ENCODE results near the gene NCKAP5.

NCKAP5 gene

DNA sequence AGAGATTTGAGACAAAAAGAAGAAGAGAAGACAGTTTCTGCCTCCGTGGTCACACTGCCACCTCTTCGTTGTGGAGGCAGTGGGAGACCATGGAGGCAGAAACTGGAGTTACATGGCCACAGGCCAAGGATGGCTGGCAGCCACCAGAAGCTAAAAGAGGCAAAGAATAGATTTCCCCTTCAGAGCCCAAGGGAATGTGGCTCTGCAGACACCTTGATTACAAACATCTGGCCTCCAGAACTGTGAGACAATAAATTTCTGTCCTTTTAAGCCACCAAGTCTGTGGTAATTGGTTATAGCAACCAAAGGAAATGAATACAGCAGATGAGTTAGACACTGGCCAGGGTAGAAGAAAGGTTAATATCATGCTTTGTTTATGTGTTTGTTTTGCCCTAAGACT is 477.9 kb downstream of the NCKAP5 start:
- no peak for TF ChIP-seq CTCF (IDR thresholded peaks at IDR 0.05; ENCODE audit: control insufficient read depth, extremely low read depth, insufficient read depth)
- DNase-seq (ENCODE audit: low read depth), result no peak
- no peak overlapping the region for H3K4me3 ChIP-seq (ENCODE audit: low read depth, low read length)

GRCh38 chr2:133086176-133086575 is 482.1 kb downstream of the NCKAP5 start:
- H3K4me3 ChIP-seq (ENCODE audit: low read depth, low read length), result no peak overlapping the region
- no peak for DNase-seq (ENCODE audit: low read depth)
- TF ChIP-seq CTCF (IDR thresholded peaks at IDR 0.05; ENCODE audit: control insufficient read depth, extremely low read depth, insufficient read depth), result no peak

- no peak overlapping the region for H3K4me3 ChIP-seq (ENCODE audit: low read depth, low read length)
- DNase-seq (ENCODE audit: low read depth), result no peak
- no peak for TF ChIP-seq CTCF (IDR thresholded peaks at IDR 0.05; ENCODE audit: control insufficient read depth, extremely low read depth, insufficient read depth)
Measured at GRCh38 chr2:133085646-133086045, 482.6 kb downstream of the NCKAP5 start.

- no peak for DNase-seq (ENCODE audit: low read depth)
- no peak for TF ChIP-seq CTCF (IDR thresholded peaks at IDR 0.05; ENCODE audit: control insufficient read depth, extremely low read depth, insufficient read depth)
- no peak overlapping the region for H3K4me3 ChIP-seq (ENCODE audit: low read depth, low read length)
Measured at GRCh38 chr2:133082034-133082433, 486.2 kb downstream of the NCKAP5 start.

- TF ChIP-seq CTCF (IDR thresholded peaks at IDR 0.05; ENCODE audit: control insufficient read depth, extremely low read depth, insufficient read depth), result no peak
- H3K4me3 ChIP-seq (ENCODE audit: low read depth, low read length), result no peak overlapping the region
- DNase-seq (ENCODE audit: low read depth), result no peak
Measured at GRCh38 chr2:133080822-133081221, 487.4 kb downstream of the NCKAP5 start.

DNA sequence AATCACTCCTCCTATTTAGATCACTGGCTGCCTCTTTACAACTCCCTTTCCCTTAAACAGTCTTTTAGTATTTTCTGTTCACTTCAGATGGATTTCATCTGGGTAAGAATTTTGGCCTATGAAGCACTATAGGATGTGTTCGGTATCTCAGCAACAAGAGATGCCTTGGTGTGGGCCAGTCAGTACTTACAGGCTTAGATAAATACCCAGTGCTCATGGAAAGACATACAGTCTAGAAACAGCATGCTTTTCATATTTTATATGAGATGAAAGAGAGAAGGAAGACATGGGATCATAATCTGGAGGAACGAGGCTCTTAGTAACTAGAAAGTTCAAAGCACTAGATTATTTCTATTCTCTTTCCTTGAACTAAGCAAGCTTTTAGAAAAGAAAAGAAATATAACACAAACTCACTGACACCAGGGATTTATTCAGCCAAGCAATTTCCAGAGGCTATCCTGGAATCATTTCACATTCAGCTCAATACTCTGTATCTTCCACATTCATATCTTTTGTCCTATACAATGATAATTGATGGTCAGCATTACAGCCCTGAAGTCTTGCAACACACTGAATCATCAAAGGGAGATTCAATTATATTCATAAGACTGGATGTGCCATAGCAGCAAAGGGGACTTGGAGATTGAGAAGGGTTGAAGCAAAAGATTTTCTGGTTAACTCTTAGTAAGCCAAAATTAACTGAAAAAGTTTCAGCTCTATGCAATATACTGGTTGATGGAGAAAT is 489.4 kb downstream of the NCKAP5 start:
- no peak for DNase-seq (ENCODE audit: low read depth)
- no peak overlapping the region for H3K4me3 ChIP-seq (ENCODE audit: low read depth, low read length)
- TF ChIP-seq CTCF (IDR thresholded peaks at IDR 0.05; ENCODE audit: control insufficient read depth, extremely low read depth, insufficient read depth), result no peak

DNA sequence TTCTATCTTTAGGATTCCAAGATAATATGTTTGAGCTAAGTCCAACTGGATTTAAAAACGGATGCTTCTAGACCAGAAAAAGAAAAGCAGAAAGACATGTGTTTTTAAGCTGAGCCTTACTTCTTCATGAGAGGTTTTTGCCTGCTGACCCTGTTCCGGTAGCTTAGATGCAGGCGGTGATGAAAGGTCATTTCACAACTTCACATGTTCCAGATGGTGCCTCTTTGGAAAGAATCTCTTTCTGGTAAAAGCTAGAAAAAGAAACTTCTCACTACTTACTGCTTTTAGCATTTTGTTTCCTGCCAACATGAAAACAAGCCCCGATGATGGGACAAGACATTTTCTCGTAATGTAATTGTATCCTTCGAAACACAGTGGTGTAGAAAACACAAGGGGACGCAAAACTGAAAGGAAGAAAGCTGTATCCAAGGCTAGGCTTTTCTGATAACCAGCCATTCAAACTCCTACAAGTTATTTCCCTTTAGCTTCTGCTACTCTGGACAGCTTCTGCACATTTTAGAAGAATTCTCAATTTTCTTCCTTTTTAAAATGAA is 490.9 kb downstream of the NCKAP5 start:
- no peak overlapping the region for H3K4me3 ChIP-seq (ENCODE audit: low read depth, low read length)
- no peak for DNase-seq (ENCODE audit: low read depth)
- no peak for TF ChIP-seq CTCF (IDR thresholded peaks at IDR 0.05; ENCODE audit: control insufficient read depth, extremely low read depth, insufficient read depth)

Measured in LNCaP clone FGC (cell line).